Neural crest cell (in vitro differentiated cells): ENCODE measurements around the gene INTS4. TPM values are rescaled to one million over a fixed set of nuclear protein-coding genes. Genes with fewer than 3 reads are reported as not detected.

ENCODE experiments used
- DNase-seq: peaks from one replicate; pipeline ENCODE4 v3.0.0; 2021; ENCODE audit warnings: low read depth, mixed read lengths, low spot score
- H3K27ac Mint-ChIP-seq: one replicate; pipeline ENCODE4 v1.8.0; 2021; ENCODE audit warnings: mild to moderate bottlenecking, mixed read lengths; ENCODE audit not compliant: unreplicated experiment
- H3K27me3 Mint-ChIP-seq: 2 replicates; pipeline ENCODE4 v1.8.0; 2021; ENCODE audit warnings: low read depth, mild to moderate bottlenecking, mixed read lengths
- H3K36me3 Mint-ChIP-seq: 2 replicates; pipeline ENCODE4 v1.8.0; 2021; ENCODE audit warnings: low read depth, mild to moderate bottlenecking, mixed read lengths
- H3K4me1 Mint-ChIP-seq: 2 replicates; pipeline ENCODE4 v1.8.0; 2021; ENCODE audit warnings: mixed read lengths
- H3K4me3 Mint-ChIP-seq: one replicate; pipeline ENCODE4 v1.8.0; 2021; ENCODE audit warnings: mild to moderate bottlenecking, mixed read lengths
- H3K9me3 Mint-ChIP-seq: 2 replicates; pipeline ENCODE4 v1.8.0; 2021; ENCODE audit warnings: mixed read lengths
- CTCF ChIP-seq: fragments of 200-600 bp; sonication (generic); conservative IDR thresholded peaks from 2 replicates; pipeline ENCODE4 v1.5.0; 2021; ENCODE audit warnings: antibody characterized with exemption, mild to moderate bottlenecking
- total RNA-seq: library from RNA; stranded (reverse); gene quantifications from 2 replicates; pipeline ENCODE4 v1.2.1, GENCODE V29; 2021

Gene INTS4
- total RNA-seq, 1 donor from 2014 or later, result 54.4 TPM

DNA sequence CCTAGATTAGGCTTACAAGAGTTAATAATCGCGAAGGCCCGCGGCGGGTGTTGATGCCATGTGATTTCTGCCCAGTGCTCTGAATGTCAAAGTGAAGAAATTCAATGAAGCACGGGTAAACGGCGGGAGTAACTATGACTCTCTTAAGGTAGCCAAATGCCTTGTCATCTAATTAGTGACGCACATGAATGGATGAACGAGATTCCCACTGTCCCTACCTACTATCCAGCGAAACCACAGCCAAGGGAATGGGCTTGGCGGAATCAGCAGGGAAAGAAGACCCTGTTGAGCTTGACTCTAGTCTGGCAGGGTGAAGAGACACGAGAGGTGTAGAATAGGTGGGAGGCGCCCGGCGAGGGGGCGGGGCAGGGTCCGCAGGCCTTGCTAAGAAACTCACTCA is 108.1 kb downstream of the INTS4 start:
- no peak for TF ChIP-seq CTCF
- Mint-ChIP-seq H3K9me3 (no peaks in the 10 kb centered on the region), H3K27me3 (no peaks in the 10 kb centered on the region), H3K4me1 (no peaks in the 10 kb centered on the region), H3K4me3 (no peak overlapping the region), H3K36me3 (peaks cover 25% of the 10 kb centered on the region), H3K27ac (no peak overlapping the region)
- DNase-seq, result no peak

GRCh38 chr11:77884829-77885190 is 109.7 kb downstream of the INTS4 start:
- H3K27ac Mint-ChIP-seq, result no peak overlapping the region
- no peaks in the 10 kb centered on the region for H3K9me3 Mint-ChIP-seq
- H3K4me3 Mint-ChIP-seq, result no peak overlapping the region
- H3K4me1 Mint-ChIP-seq, result no peaks in the 10 kb centered on the region
- no peak for DNase-seq
- peaks cover 20% of the 10 kb centered on the region for H3K36me3 Mint-ChIP-seq
- no peaks in the 10 kb centered on the region for H3K27me3 Mint-ChIP-seq
- no peak for TF ChIP-seq CTCF

DNA sequence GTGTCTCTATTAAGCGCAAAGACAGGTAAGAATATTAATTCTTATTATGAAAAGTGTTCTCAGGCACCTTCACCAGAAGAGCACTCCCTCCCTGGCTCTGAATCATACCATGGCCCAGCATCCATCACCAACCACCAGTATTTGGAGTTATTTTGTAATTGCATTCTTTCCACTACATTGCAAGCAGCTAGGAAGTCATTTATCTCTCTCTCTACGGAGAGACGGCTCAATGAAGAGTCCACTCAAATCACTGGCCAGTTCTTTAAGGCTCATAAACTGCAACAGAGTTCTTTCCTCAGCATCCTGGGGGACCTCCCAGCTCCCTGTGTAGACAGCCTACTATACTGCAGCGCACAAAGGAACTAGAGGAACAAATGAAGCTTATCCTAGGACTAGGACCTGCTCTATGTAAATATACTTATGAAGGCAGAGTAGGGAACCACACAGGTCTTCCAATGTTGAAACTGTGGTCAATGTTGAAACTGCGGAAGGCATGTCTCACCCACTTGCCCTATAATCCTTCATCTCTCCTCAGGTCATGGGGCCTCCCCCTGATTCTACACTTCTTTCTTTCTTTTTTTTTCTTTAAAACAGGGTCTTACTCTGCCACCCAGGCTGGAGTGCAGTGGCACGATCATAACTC is 110.2 kb downstream of the INTS4 start:
- no peak for TF ChIP-seq CTCF
- H3K4me3 Mint-ChIP-seq, result no peak overlapping the region
- H3K9me3 Mint-ChIP-seq, result no peaks in the 10 kb centered on the region
- H3K27me3 Mint-ChIP-seq, result no peaks in the 10 kb centered on the region
- DNase-seq, result no peak
- no peaks in the 10 kb centered on the region for H3K4me1 Mint-ChIP-seq
- H3K27ac Mint-ChIP-seq, result no peak overlapping the region
- H3K36me3 Mint-ChIP-seq, result peaks cover 17% of the 10 kb centered on the region

- no peak overlapping the region for H3K27ac Mint-ChIP-seq
- H3K9me3 Mint-ChIP-seq, result no peaks in the 10 kb centered on the region
- TF ChIP-seq CTCF, result no peak
- H3K27me3 Mint-ChIP-seq, result no peaks in the 10 kb centered on the region
- no peaks in the 10 kb centered on the region for H3K4me1 Mint-ChIP-seq
- peaks cover 13% of the 10 kb centered on the region for H3K36me3 Mint-ChIP-seq
- H3K4me3 Mint-ChIP-seq, result no peak overlapping the region
- no peak for DNase-seq
Observed at GRCh38 chr11:77883775-77884174, 110.7 kb downstream of the INTS4 start.

- Mint-ChIP-seq H3K4me1 (no peaks in the 10 kb centered on the region), H3K27me3 (no peaks in the 10 kb centered on the region), H3K4me3 (no peak overlapping the region), H3K27ac (no peak overlapping the region), H3K9me3 (no peaks in the 10 kb centered on the region), H3K36me3 (peaks cover 9% of the 10 kb centered on the region)
- DNase-seq, result no peak
- no peak for TF ChIP-seq CTCF
Observed at GRCh38 chr11:77882396-77882795, 112.1 kb downstream of the INTS4 start.
